ENCODE results near the gene C19orf25. TPM values are rescaled to one million over a fixed set of nuclear protein-coding genes. Genes with fewer than 3 reads are reported as not detected.

The C19orf25 gene
- total RNA-seq, 2 donors from 2014 or later = 40.0 to 51.1 TPM

- H3K27me3 Mint-ChIP-seq (ENCODE audit: insufficient read depth) = peaks cover 6% of the 10 kb centered on the region
- Histone ChIP-seq H3K27ac (ENCODE audit: low read depth, low read length) (no peak overlapping the region), H3K9me3 (ENCODE audit: control insufficient read depth, low read length) (no peaks in the 10 kb centered on the region), H3K9ac (ENCODE audit: extremely low read depth, low read length, poor library complexity, severe bottlenecking) (no peak overlapping the region), H3K4me1 (ENCODE audit: control insufficient read depth, insufficient read depth, low read length) (no peaks in the 10 kb centered on the region), H3K4me3 (ENCODE audit: low read length) (no peak overlapping the region), H3K36me3 (ENCODE audit: control insufficient read depth, insufficient read depth, low read length) (no peaks in the 10 kb centered on the region), H3K27me3 (ENCODE audit: control insufficient read depth, insufficient read depth, low read length, poor library complexity, severe bottlenecking) (peaks cover 8% of the 10 kb centered on the region)
- 94% methylated on average over 33 to 56 of the region's 56 CpGs for WGBS, 2 experiments (ENCODE audit: insufficient coverage in 1 of 2, insufficient read length in 1 of 2)
- no peak for DNase-seq
- no peaks in the 10 kb centered on the region for H3K9me3 Mint-ChIP-seq
- H3K36me3 Mint-ChIP-seq (ENCODE audit: low read depth) = peaks cover 3% of the 10 kb centered on the region
- TF ChIP-seq CTCF (conservative IDR thresholded peaks at IDR 0.05) = no peak
- peaks cover 4% of the 10 kb centered on the region for H3K4me1 Mint-ChIP-seq
- H3K27ac Mint-ChIP-seq = no peak overlapping the region
- no peak overlapping the region for H3K4me3 Mint-ChIP-seq
Observed at GRCh38 chr19:1486720-1487575, 7.9 kb upstream of the C19orf25 start.

DNA sequence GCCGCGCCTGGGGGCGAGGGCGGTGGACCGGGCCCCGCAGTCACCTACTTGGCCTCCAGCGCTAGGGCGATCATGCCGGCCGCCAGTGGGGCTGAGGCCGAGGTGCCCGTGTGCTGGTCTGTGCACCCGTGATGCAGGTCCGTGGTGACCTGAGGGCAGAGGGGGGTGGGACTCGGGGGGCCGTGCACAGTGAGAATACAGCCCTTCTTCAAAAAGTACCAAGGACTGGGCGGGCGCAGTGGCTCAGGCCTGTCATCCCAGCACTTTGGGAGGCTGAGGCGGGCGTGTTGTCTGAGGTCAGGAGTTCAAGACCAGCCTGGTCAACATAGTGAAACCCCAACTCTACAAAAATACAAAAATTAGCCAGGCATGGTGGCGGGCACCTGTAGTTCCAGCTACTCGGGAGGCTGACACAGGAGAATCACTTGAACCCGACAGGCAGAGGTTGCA, 5.0 kb upstream of the C19orf25 start:
- Histone ChIP-seq H3K9ac (ENCODE audit: extremely low read depth, low read length, poor library complexity, severe bottlenecking) (no peak overlapping the region), H3K4me3 (ENCODE audit: low read length) (no peak overlapping the region), H3K4me1 (ENCODE audit: control insufficient read depth, insufficient read depth, low read length) (no peaks in the 10 kb centered on the region), H3K36me3 (ENCODE audit: control insufficient read depth, insufficient read depth, low read length) (no peaks in the 10 kb centered on the region), H3K9me3 (ENCODE audit: control insufficient read depth, low read length) (no peaks in the 10 kb centered on the region), H3K27ac (ENCODE audit: low read depth, low read length) (no peak overlapping the region), H3K27me3 (ENCODE audit: control insufficient read depth, insufficient read depth, low read length, poor library complexity, severe bottlenecking) (no peaks in the 10 kb centered on the region)
- Mint-ChIP-seq H3K9me3 (no peaks in the 10 kb centered on the region), H3K36me3 (ENCODE audit: low read depth) (peaks cover 3% of the 10 kb centered on the region), H3K4me1 (no peaks in the 10 kb centered on the region), H3K27me3 (ENCODE audit: insufficient read depth) (no peaks in the 10 kb centered on the region), H3K27ac (no peak overlapping the region), H3K4me3 (no peak overlapping the region)
- WGBS, 2 experiments (ENCODE audit: insufficient coverage in 1 of 2, insufficient read length in 1 of 2) = 94 to 95% methylated on average over 13 to 23 of the region's 23 CpGs
- DNase-seq = no peak
- TF ChIP-seq CTCF (conservative IDR thresholded peaks at IDR 0.05) = no peak

DNA sequence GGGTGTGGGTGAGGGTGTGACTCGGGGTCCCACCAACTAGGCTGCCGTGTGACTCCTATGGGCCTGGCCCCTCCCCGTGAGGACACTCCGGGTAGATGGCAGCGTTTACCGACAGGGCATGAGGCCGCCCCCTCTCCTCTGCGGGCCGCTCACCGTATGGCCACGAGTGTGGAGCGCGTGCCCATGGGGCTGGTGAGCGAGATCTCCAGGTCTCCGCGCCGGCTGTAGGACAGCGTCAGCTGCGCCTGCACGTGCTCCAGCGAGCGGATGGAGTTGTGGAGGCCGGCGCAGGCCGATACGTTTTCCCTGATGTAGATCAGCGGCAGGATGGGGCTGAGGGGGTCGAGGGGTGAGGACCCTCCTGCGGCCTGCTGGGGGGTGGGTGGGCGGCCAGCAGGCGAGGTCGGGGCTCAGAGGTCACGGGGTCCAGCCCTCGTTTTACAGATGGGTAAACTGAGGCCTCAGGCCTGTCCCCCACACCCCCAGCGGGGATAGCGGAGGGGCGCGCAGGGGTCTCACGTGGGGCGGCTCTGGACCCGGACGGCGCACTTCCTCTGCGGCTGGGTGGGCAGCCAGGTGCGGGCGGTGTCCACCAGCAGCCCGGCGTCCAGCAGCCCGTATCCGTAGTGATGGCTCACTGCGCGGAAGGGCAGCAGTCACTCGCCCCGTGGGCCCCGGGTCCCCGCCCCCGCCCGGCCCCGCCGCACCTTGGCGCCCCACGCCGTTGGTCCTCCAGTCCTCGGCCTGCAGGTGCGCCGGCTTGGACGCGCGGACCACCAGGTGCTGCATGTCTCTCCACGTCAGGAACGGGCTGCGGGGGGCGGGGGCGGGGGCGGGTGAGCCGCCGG, 4.3 kb upstream of the C19orf25 start:
- no peak overlapping the region for H3K27ac ChIP-seq (ENCODE audit: low read depth, low read length)
- Mint-ChIP-seq H3K4me1 (no peaks in the 10 kb centered on the region), H3K9me3 (no peaks in the 10 kb centered on the region), H3K27me3 (ENCODE audit: insufficient read depth) (no peaks in the 10 kb centered on the region), H3K27ac (no peak overlapping the region), H3K36me3 (ENCODE audit: low read depth) (peaks cover 3% of the 10 kb centered on the region), H3K4me3 (no peak overlapping the region)
- H3K36me3 ChIP-seq (ENCODE audit: control insufficient read depth, insufficient read depth, low read length) = no peaks in the 10 kb centered on the region
- no peaks in the 10 kb centered on the region for H3K4me1 ChIP-seq (ENCODE audit: control insufficient read depth, insufficient read depth, low read length)
- H3K9me3 ChIP-seq (ENCODE audit: control insufficient read depth, low read length) = no peaks in the 10 kb centered on the region
- WGBS, 2 experiments (ENCODE audit: insufficient coverage in 1 of 2, insufficient read length in 1 of 2) = 95 to 97% methylated on average over 42 to 77 of the region's 77 CpGs
- H3K27me3 ChIP-seq (ENCODE audit: control insufficient read depth, insufficient read depth, low read length, poor library complexity, severe bottlenecking) = no peaks in the 10 kb centered on the region
- DNase-seq = no peak
- H3K9ac ChIP-seq (ENCODE audit: extremely low read depth, low read length, poor library complexity, severe bottlenecking) = no peak overlapping the region
- no peak overlapping the region for H3K4me3 ChIP-seq (ENCODE audit: low read length)
- TF ChIP-seq CTCF (conservative IDR thresholded peaks at IDR 0.05) = no peak

All from endodermal cell (in vitro differentiated cells).